ENCODE measurements around the gene HBS1L.

HBS1L gene

GRCh38 chr6:135033238-135033637, 21.4 kb downstream of the HBS1L start:
- DNase-seq: no peak

GRCh38 chr6:135030532-135031178, 24.0 kb downstream of the HBS1L start:
- no peak for DNase-seq

- no peak for DNase-seq
These were observed 24.6 kb downstream of the HBS1L start for GRCh38 chr6:135030056-135030473.

- no peak for DNase-seq
These were observed 28.8 kb downstream of the HBS1L start for GRCh38 chr6:135025775-135026174.

- DNase-seq: no peak
These were observed 29.4 kb downstream of the HBS1L start for GRCh38 chr6:135025175-135025574.

GRCh38 chr6:135022050-135022697, 32.4 kb downstream of the HBS1L start:
- no peak for DNase-seq

- DNase-seq: no peak
These were observed 33.1 kb downstream of the HBS1L start for GRCh38 chr6:135021310-135022049.

GRCh38 chr6:135018941-135019340, 35.7 kb downstream of the HBS1L start:
- DNase-seq: no peak

GRCh38 chr6:135018052-135018451, 36.6 kb downstream of the HBS1L start:
- no peak for DNase-seq

GRCh38 chr6:135014353-135014832, 40.2 kb downstream of the HBS1L start:
- no peak for DNase-seq

GRCh38 chr6:135013211-135013610, 41.4 kb downstream of the HBS1L start:
- DNase-seq: no peak

GRCh38 chr6:135012764-135013163, 41.9 kb downstream of the HBS1L start:
- no peak for DNase-seq

- no peak for DNase-seq
These were observed 42.3 kb downstream of the HBS1L start for GRCh38 chr6:135012349-135012748.

- DNase-seq: no peak
These were observed 45.7 kb downstream of the HBS1L start for GRCh38 chr6:135008941-135009290.

- no peak for DNase-seq
These were observed 46.3 kb downstream of the HBS1L start for GRCh38 chr6:135008072-135008940.

GRCh38 chr6:135006386-135006914, 48.2 kb downstream of the HBS1L start:
- DNase-seq: no peak

- DNase-seq: no peak
These were observed 50.2 kb downstream of the HBS1L start for GRCh38 chr6:135004399-135004798.

- no peak for DNase-seq
These were observed 51.5 kb downstream of the HBS1L start for GRCh38 chr6:135002974-135003703.

- no peak for DNase-seq
These were observed 52.3 kb downstream of the HBS1L start for GRCh38 chr6:135002229-135002844.

- no peak for DNase-seq
These were observed 55.5 kb downstream of the HBS1L start for GRCh38 chr6:134999107-134999506.

Measured in femur (tissue), 1 donor.